Measurements from ENCODE around the gene EPHA2. TPM values are rescaled to one million over a fixed set of nuclear protein-coding genes. Genes with fewer than 3 reads are reported as not detected.

Gene EPHA2
- total and polyA plus RNA-seq, 2 experiments from 2014 or later, result 9.8 to 26.2 TPM

DNA sequence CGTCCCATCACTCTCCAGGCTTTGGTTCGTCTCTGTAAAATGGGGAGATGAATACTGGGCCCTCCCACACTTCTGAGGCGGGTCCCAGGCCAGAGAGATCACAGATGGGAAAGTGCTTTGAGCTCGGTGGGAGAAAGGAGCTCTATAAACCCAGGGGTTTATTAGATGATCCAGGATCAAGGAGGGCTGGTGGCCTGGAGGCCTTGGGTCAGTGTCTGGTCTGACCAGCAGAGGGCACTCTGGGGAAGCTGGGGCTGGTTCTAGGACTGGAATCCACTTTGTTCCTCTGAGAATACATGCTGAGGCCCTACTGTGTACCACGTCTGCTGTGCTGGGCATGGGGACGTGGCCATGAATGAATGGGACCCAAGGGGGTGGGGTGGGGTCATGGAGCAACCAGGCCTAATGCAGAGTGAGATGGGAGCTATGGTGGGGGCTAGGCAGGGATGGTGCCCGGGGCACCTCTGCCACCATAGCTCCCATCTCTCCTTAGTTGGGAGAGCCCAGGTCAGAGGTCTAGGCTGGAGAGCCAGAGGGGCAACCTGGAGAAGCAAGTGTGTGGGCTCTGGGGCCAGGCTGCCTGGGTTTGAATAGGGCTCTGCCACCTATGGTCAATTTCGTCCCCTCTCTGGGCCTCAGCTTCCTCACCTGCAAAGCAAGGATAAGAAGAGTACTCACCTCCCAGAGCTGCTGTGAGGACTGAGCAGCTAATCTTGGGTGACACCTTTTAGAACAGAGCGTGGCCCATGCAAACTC is 73.4 kb downstream of the EPHA2 start:
- peak; percentile 72 to 79 for DNase-seq (ENCODE audit: low read depth in 1 of 2, low spot score in 1 of 2)
- Histone ChIP-seq H3K27ac (no peak overlapping the region), H3K4me3 (no peak overlapping the region), H3K4me1 (ENCODE audit: low read depth) (peaks cover 4% of the 10 kb centered on the region), H3K27me3 (no peaks in the 10 kb centered on the region), H3K36me3 (no peaks in the 10 kb centered on the region), H3K9me3 (ENCODE audit: low read depth) (no peaks in the 10 kb centered on the region)
- TF ChIP-seq, protein P1, sequence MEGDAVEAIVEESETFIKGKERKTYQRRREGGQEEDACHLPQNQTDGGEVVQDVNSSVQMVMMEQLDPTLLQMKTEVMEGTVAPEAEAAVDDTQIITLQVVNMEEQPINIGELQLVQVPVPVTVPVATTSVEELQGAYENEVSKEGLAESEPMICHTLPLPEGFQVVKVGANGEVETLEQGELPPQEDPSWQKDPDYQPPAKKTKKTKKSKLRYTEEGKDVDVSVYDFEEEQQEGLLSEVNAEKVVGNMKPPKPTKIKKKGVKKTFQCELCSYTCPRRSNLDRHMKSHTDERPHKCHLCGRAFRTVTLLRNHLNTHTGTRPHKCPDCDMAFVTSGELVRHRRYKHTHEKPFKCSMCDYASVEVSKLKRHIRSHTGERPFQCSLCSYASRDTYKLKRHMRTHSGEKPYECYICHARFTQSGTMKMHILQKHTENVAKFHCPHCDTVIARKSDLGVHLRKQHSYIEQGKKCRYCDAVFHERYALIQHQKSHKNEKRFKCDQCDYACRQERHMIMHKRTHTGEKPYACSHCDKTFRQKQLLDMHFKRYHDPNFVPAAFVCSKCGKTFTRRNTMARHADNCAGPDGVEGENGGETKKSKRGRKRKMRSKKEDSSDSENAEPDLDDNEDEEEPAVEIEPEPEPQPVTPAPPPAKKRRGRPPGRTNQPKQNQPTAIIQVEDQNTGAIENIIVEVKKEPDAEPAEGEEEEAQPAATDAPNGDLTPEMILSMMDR (IDR thresholded peaks at IDR 0.05; ENCODE audit: low read depth, low read length), result peak; percentile 93

GRCh38 chr1:16081636-16082035 is 74.2 kb downstream of the EPHA2 start:
- Histone ChIP-seq H3K9me3 (ENCODE audit: low read depth) (no peaks in the 10 kb centered on the region), H3K27ac (no peak overlapping the region), H3K27me3 (no peaks in the 10 kb centered on the region), H3K36me3 (no peaks in the 10 kb centered on the region), H3K4me3 (no peak overlapping the region), H3K4me1 (ENCODE audit: low read depth) (peaks cover 4% of the 10 kb centered on the region)
- TF ChIP-seq, protein P1 (IDR thresholded peaks at IDR 0.05; ENCODE audit: low read depth, low read length), result no peak
- no peak for DNase-seq (ENCODE audit: low read depth in 1 of 2, low spot score in 1 of 2)

- no peaks in the 10 kb centered on the region for H3K27me3 ChIP-seq
- no peaks in the 10 kb centered on the region for H3K9me3 ChIP-seq (ENCODE audit: low read depth)
- DNase-seq (ENCODE audit: low read depth in 1 of 2, low spot score in 1 of 2), result peak; percentile 37 to 39
- H3K4me1 ChIP-seq (ENCODE audit: low read depth), result peaks cover 3% of the 10 kb centered on the region
- no peak overlapping the region for H3K27ac ChIP-seq
- TF ChIP-seq, protein P1 (IDR thresholded peaks at IDR 0.05; ENCODE audit: low read depth, low read length), result no peak
- H3K36me3 ChIP-seq, result no peaks in the 10 kb centered on the region
- no peak overlapping the region for H3K4me3 ChIP-seq
Measured at GRCh38 chr1:16080422-16081150, 75.3 kb downstream of the EPHA2 start.

GRCh38 chr1:16078925-16079656 is 76.8 kb downstream of the EPHA2 start:
- TF ChIP-seq, protein P1 (IDR thresholded peaks at IDR 0.05; ENCODE audit: low read depth, low read length), result peak; percentile 90
- H3K27me3 ChIP-seq, result peaks cover 3% of the 10 kb centered on the region
- no peak overlapping the region for H3K27ac ChIP-seq
- no peak overlapping the region for H3K4me3 ChIP-seq
- H3K9me3 ChIP-seq (ENCODE audit: low read depth), result no peaks in the 10 kb centered on the region
- DNase-seq (ENCODE audit: low read depth in 1 of 2, low spot score in 1 of 2), result peak; percentile 79 to 84
- no peaks in the 10 kb centered on the region for H3K4me1 ChIP-seq (ENCODE audit: low read depth)
- H3K36me3 ChIP-seq, result no peaks in the 10 kb centered on the region

DNA sequence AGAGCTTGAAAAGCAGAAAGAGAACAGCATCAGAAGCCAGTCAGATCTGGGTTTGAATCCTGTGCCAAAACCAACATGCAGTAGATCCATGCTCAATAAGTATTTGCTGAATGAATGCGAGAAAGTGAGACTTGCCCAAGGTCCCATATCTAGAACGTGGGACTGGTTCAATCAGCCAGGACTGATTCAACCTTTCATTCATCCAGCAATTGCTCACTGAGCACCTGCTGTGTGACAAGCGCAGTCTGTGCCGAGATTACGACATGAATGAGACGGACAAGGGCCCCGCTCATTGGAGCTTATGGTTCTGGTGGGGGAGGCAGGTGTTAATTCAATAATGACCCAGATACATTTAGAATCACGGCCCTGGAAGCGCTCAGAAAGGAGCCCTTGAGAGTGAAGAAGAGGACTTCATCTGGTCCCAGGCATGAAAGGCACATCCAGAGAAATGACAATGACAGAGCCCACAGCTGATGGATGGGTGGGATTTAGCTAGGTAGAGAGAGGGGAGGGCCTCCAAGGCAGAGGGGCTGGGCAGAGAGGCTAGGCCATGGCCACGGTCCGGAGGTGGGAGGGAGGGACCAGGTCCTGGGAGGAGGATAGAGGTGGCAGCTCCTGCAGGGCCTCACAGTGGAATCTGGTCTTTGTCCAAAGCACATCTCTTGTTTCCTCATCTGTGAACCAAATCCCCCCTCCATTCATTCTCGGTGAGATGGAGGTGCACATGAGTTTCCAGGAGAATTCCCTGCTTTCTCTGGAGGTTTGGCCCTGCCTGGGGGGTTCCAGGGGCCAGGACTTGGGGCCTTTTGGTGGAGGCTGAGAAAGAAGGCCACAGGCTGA is 78.2 kb downstream of the EPHA2 start:
- Histone ChIP-seq H3K27ac (no peak overlapping the region), H3K4me3 (no peak overlapping the region), H3K4me1 (ENCODE audit: low read depth) (no peaks in the 10 kb centered on the region), H3K27me3 (peaks cover 3% of the 10 kb centered on the region), H3K36me3 (no peaks in the 10 kb centered on the region), H3K9me3 (ENCODE audit: low read depth) (no peaks in the 10 kb centered on the region)
- no peak for DNase-seq (ENCODE audit: low read depth in 1 of 2, low spot score in 1 of 2)
- TF ChIP-seq, protein P1 (IDR thresholded peaks at IDR 0.05; ENCODE audit: low read depth, low read length), result no peak

Measured in cardiac muscle cell (in vitro differentiated cells and primary cell).